ENCODE measurements around the gene OXCT1. TPM values are rescaled to one million over a fixed set of nuclear protein-coding genes. Genes with fewer than 3 reads are reported as not detected.

Gene OXCT1
- total and polyA plus RNA-seq, 2 of the 8 experiments (the other 6 are each of a cell fraction or from before 2014, with no cell fraction given), result 10.1 to 28.2 TPM

GRCh38 chr5:41794471-41794870 lies 75.8 kb downstream of the OXCT1 start (continued):
- TF ChIP-seq SAP30 (IDR thresholded peaks at IDR 0.05; ENCODE audit: insufficient read depth, insufficient replicate concordance, low read length), result no peak
- TF ChIP-seq GTF2F1 (IDR thresholded peaks at IDR 0.05; ENCODE audit: borderline replicate concordance, low read depth, low read length), result no peak
- no peak for TF ChIP-seq POLR2AphosphoS5 (IDR thresholded peaks at IDR 0.05; ENCODE audit: low read depth, low read length)
- no peak for TF ChIP-seq TBP (IDR thresholded peaks at IDR 0.05; ENCODE audit: low read depth, low read length)
- no peak for TF ChIP-seq ZNF274 (IDR thresholded peaks at IDR 0.05; ENCODE audit: borderline replicate concordance, extremely low read depth, low read length)
- TF ChIP-seq HDAC2 (IDR thresholded peaks at IDR 0.05; ENCODE audit: borderline replicate concordance in 1 of 2, low read depth in 2 of 2, low read length in 2 of 2), result no peak

Measured in H1 (cell line).